ENCODE measurements around the gene PKD2L2.
"Not testable (repeated sequence)": the region's sequence is repeated elsewhere in the genome, so short reads cannot be mapped to it uniquely, and the experiment has no call there.

PKD2L2 gene

GRCh38 chr5:137960141-137960540, 70.9 kb downstream of the PKD2L2 start:
- DNase-seq, result no peak

GRCh38 chr5:137960819-137961218, 71.6 kb downstream of the PKD2L2 start:
- no peak for DNase-seq

GRCh38 chr5:137970384-137970783, 81.1 kb downstream of the PKD2L2 start:
- not testable (repeated sequence) for DNase-seq

- DNase-seq, result no peak
These were observed 86.0 kb downstream of the PKD2L2 start for GRCh38 chr5:137975208-137975607.

GRCh38 chr5:137989419-137989818, 100.2 kb downstream of the PKD2L2 start:
- no peak for DNase-seq

All from Kasumi-1 (cell line).